OCI-LY7 (cell line): Measurements from ENCODE around the gene GSC2. TPM values are rescaled to one million over a fixed set of nuclear protein-coding genes. Genes with fewer than 3 reads are reported as not detected.

ENCODE experiments used
- BruUV-seq: library from RNA; stranded (reverse); fragments of 400-500 nt; replicated peaks from 2 replicates; lab custom pipeline; 2021; lab: Mats Ljungman, UMichigan
- CTCF ChIA-PET: fragments of 300-600 bp; sonication (Branson Sonifier 250); formaldehyde crosslinking; loops from one replicate; lab custom pipeline; 2022; ENCODE audit warnings: antibody characterized with exemption; ENCODE audit not compliant: unreplicated experiment; lab: Charles Lee
- POLR2A ChIA-PET: fragments of 300-600 bp; sonication (Branson Sonifier 250); formaldehyde crosslinking; loops from one replicate; lab custom pipeline; 2022; ENCODE audit warnings: antibody characterized with exemption; lab: Charles Lee
- DNase-seq: peaks from one replicate; pipeline ENCODE4 v3.0.0-alpha.2; 2015; ENCODE audit warnings: low spot score
- H2AFZ ChIP-seq: fragments of 200-600 bp; sonication (generic), shearing (Covaris generic); 2 replicates; pipeline ENCODE4 v1.6.1; 2014; ENCODE audit warnings: mild to moderate bottlenecking, antibody characterized with exemption, low read length, moderate library complexity
- H3K27ac ChIP-seq: fragments of 200-600 bp; sonication (generic); 2 replicates; pipeline ENCODE4 v1.5.1; 2014; ENCODE audit warnings: mixed run types, low read depth, mild to moderate bottlenecking, moderate library complexity, low read length, inconsistent platforms; ENCODE audit not compliant: poor library complexity, severe bottlenecking
- H3K36me3 ChIP-seq: fragments of 200-600 bp; sonication (generic); 2 replicates; pipeline ENCODE4 v1.6.1; 2014; ENCODE audit warnings: mild to moderate bottlenecking, antibody characterized with exemption, low read length, moderate library complexity, mixed read lengths; ENCODE audit not compliant: insufficient read depth
- H3K4me1 ChIP-seq: fragments of 200-600 bp; sonication (generic); 2 replicates; pipeline ENCODE4 v1.5.1; 2014; ENCODE audit warnings: mild to moderate bottlenecking, low read length; ENCODE audit not compliant: insufficient read depth, poor library complexity, severe bottlenecking
- H3K4me2 ChIP-seq: fragments of 200-600 bp; sonication (generic); 2 replicates; pipeline ENCODE4 v1.6.1; 2014; ENCODE audit warnings: mild to moderate bottlenecking, low read length
- H3K4me3 ChIP-seq: fragments of 200-600 bp; sonication (generic); 2 replicates; pipeline ENCODE4 v1.5.1; 2014; ENCODE audit warnings: mild to moderate bottlenecking, low read depth, low read length; ENCODE audit not compliant: poor library complexity, severe bottlenecking
- H3K79me2 ChIP-seq: fragments of 200-600 bp; sonication (generic); 2 replicates; pipeline ENCODE4 v1.6.1; 2016; ENCODE audit warnings: low read depth, mild to moderate bottlenecking, low read length, moderate library complexity, mixed read lengths; ENCODE audit not compliant: insufficient read depth
- H3K9me2 ChIP-seq: fragments of 200-600 bp; sonication (generic); 2 replicates; pipeline ENCODE4 v1.6.1; 2016; ENCODE audit warnings: mild to moderate bottlenecking, low read length, mixed read lengths; ENCODE audit not compliant: insufficient read depth
- H3K9me3 ChIP-seq: fragments of 200-600 bp; sonication (generic); 2 replicates; pipeline ENCODE4 v1.6.1; 2014; ENCODE audit warnings: mild to moderate bottlenecking, mixed run types, low read length, mixed read lengths
- H4K20me1 ChIP-seq: fragments of 200-600 bp; sonication (generic); 2 replicates; pipeline ENCODE4 v1.6.1; 2014; ENCODE audit warnings: mild to moderate bottlenecking, antibody characterized with exemption, low read length, moderate library complexity, mixed read lengths; ENCODE audit not compliant: insufficient read depth
- CTCF ChIP-seq: fragments of 200-600 bp; sonication (generic); conservative IDR thresholded peaks from 2 replicates; pipeline ENCODE4 v1.5.1; 2014; ENCODE audit warnings: mild to moderate bottlenecking, antibody characterized with exemption, low read length, moderate library complexity, mixed read lengths
- EZH2phosphoT487 ChIP-seq: fragments of 200-600 bp; sonication (generic); IDR thresholded peaks from 2 replicates; pipeline ENCODE4 v1.6.1; 2018; ENCODE audit warnings: low read depth, borderline replicate concordance, mild to moderate bottlenecking, mixed run types, antibody characterized with exemption, low read length, moderate library complexity, mixed read lengths
- intact Hi-C: fragments of 100-400 bp; cut with micrococcal nuclease; formaldehyde crosslinking; loops from one replicate; pipeline ENCODE4 v1.10.0; 2022; ENCODE audit not compliant: unreplicated experiment
- total RNA-seq, 2 experiments: library from RNA; depleted of rRNA in 1 of 2; stranded (reverse); fragments of >200 nt in 1 of 2; shearing (Covaris generic) in 1 of 2; gene quantifications; 2 replicates each; pipeline ENCODE4 v1.2.3, GENCODE V29; 2014 to 2022

The GSC2 gene
- total RNA-seq, 2 experiments from 2014 or later = not detected

GRCh38 chr22:19097518-19097917 is 52.6 kb downstream of the GSC2 start:
- Histone ChIP-seq H2AFZ (no peak overlapping the region), H3K9me3 (no peaks in the 10 kb centered on the region), H3K79me2 (peaks cover 16% of the 10 kb centered on the region; the same call in 1 of the 2 replicates), H3K36me3 (peaks cover 30% of the 10 kb centered on the region), H3K4me3 (no peak overlapping the region), H3K9me2 (no peaks in the 10 kb centered on the region), H3K4me2 (no peak overlapping the region), H3K27ac (no peak overlapping the region), H4K20me1 (peaks cover 3% of the 10 kb centered on the region; the same call in 1 of the 2 replicates), H3K4me1 (no peaks in the 10 kb centered on the region)
- ChIA-PET CTCF (no interaction called here), POLR2A (interaction anchor here (0.6 to 1.7 kb wide), 2 partner anchors 47 to 587 kb away, joined by 3 to 4 read pairs; partner anchors contain the start of gene ESS2)
- DNase-seq = no peak
- TF ChIP-seq CTCF = no peak
- TF ChIP-seq EZH2phosphoT487 = no peak
- BruUV-seq = no TSS peak
- intact Hi-C loops = no loop called here

Other genes with a start within 250 kb of the GSC2 start
- gene DGCR6, start 244.0 kb downstream of the GSC2 start, total RNA-seq (2014; rRNA removed; shearing (Covaris generic)) = 2.0 and 4.5 TPM in 2 replicates
- gene DGCR6, start 244.0 kb downstream of the GSC2 start, total RNA-seq (2022) = 1.8 and 4.6 TPM in 2 replicates
- not detected in 2 replicates for gene PRODH, start 214.0 kb downstream of the GSC2 start, total RNA-seq (2014; rRNA removed; shearing (Covaris generic))
- not detected in 2 replicates for gene PRODH, start 214.0 kb downstream of the GSC2 start, total RNA-seq (2022)
- 26.6 and 29.7 TPM in 2 replicates for gene DGCR2, start 27.9 kb downstream of the GSC2 start, total RNA-seq (2014; rRNA removed; shearing (Covaris generic))
- gene DGCR2, start 27.9 kb downstream of the GSC2 start, total RNA-seq (2022) = 26.9 and 27.6 TPM in 2 replicates
- not detected in 2 replicates for gene TSSK2, start 19.0 kb downstream of the GSC2 start, total RNA-seq (2014; rRNA removed; shearing (Covaris generic))
- not detected in 2 replicates for gene TSSK2, start 19.0 kb downstream of the GSC2 start, total RNA-seq (2022)
- 8.0 and 13.4 TPM in 2 replicates for gene ESS2, start 5.6 kb downstream of the GSC2 start, total RNA-seq (2014; rRNA removed; shearing (Covaris generic))
- 14.1 and 15.7 TPM in 2 replicates for gene ESS2, start 5.6 kb downstream of the GSC2 start, total RNA-seq (2022)
- 52.4 and 59.5 TPM in 2 replicates for gene SLC25A1, start 28.4 kb upstream of the GSC2 start, total RNA-seq (2014; rRNA removed; shearing (Covaris generic))
- 106 and 117 TPM in 2 replicates for gene SLC25A1, start 28.4 kb upstream of the GSC2 start, total RNA-seq (2022)
- 0.31 and 0.44 TPM in 2 replicates for gene CLTCL1, start 141.4 kb upstream of the GSC2 start, total RNA-seq (2014; rRNA removed; shearing (Covaris generic))
- 0.99 and 1.0 TPM in 2 replicates for gene CLTCL1, start 141.4 kb upstream of the GSC2 start, total RNA-seq (2022)